GM12878 (cell line): ENCODE data around the gene ITGA11.

ENCODE experiments used
- EP300 ChIP-seq, 2 experiments: fragments of 150-350 bp in 1 of 2; IDR thresholded peaks; 2 replicates each; pipeline ENCODE4 v1.6.1; 2011 to 2012; ENCODE audit warnings: low read depth in 2 of 2, low read length in 2 of 2, borderline replicate concordance in 1 of 2, improper control_type of control experiment in 1 of 2, inconsistent platforms in 1 of 2; ENCODE audit not compliant: control insufficient read depth in 1 of 2
- MXI1 ChIP-seq: fragments of 150-350 bp; IDR thresholded peaks from 2 replicates; pipeline ENCODE4 v1.6.1; 2011; ENCODE audit warnings: low read depth, mild to moderate bottlenecking, inconsistent platforms, low read length, improper control_type of control experiment
- NBN ChIP-seq: fragments of 450-650 bp; IDR thresholded peaks from 2 replicates; pipeline ENCODE4 v1.6.1; 2016
- PBX3 ChIP-seq: IDR thresholded peaks from 2 replicates; pipeline ENCODE4 v1.6.1; 2011; ENCODE audit warnings: mild to moderate bottlenecking, low read depth, low read length, moderate library complexity; ENCODE audit not compliant: insufficient replicate concordance
- POLR2A ChIP-seq: IDR thresholded peaks from 2 replicates; pipeline ENCODE4 v1.6.1; 2011; ENCODE audit warnings: low read depth, mild to moderate bottlenecking, low read length
- ZNF207 ChIP-seq: fragments of 450-650 bp; IDR thresholded peaks from 2 replicates; pipeline ENCODE4 v1.6.1; 2014; ENCODE audit warnings: antibody characterized with exemption, mild to moderate bottlenecking, borderline replicate concordance

GRCh38 chr15:68365770-68366169 lies 66.2 kb downstream of the ITGA11 start:
- no peak for TF ChIP-seq ZNF207
- TF ChIP-seq POLR2A: no peak
- no peak for TF ChIP-seq NBN
- TF ChIP-seq PBX3: no peak
- no peak for TF ChIP-seq MXI1
- no peak for TF ChIP-seq EP300 (IDR thresholded peaks at IDR 0.05; ENCODE audit: borderline replicate concordance in 1 of 2, control insufficient read depth in 1 of 2, low read depth in 2 of 2, low read length in 2 of 2)
